ENCODE measurements around the gene TTC3. TPM values are rescaled to one million over a fixed set of nuclear protein-coding genes. Genes with fewer than 3 reads are reported as not detected.

TTC3 gene
- total RNA-seq, 1 experiment from 2014 or later, result 77.6 TPM

- H2AFZ ChIP-seq, result no peak overlapping the region
- no peak for TF ChIP-seq EZH2 (IDR thresholded peaks at IDR 0.05; ENCODE audit: low read depth)
- no peak for TF ChIP-seq CTCF (conservative IDR thresholded peaks at IDR 0.05)
- ChIA-PET POLR2A (ENCODE audit: unreplicated experiment) (no interaction called here), CTCF (interaction anchor here (0.6 kb wide), 1 partner anchor 311 kb away, joined by 6 read pairs; no protein-coding TSS in a partner anchor)
- H3K4me2 ChIP-seq, result no peak overlapping the region
- no peaks in the 10 kb centered on the region for H3K36me3 ChIP-seq (ENCODE audit: low read depth)
- H3F3A ChIP-seq (ENCODE audit: insufficient read depth, low read depth), result no peaks in the 10 kb centered on the region
- no peaks in the 10 kb centered on the region for H3K9me2 ChIP-seq (ENCODE audit: insufficient read depth)
- no peaks in the 10 kb centered on the region for H4K20me1 ChIP-seq (ENCODE audit: insufficient read depth)
- intact Hi-C loops (cut with micrococcal nuclease; ENCODE audit: unreplicated experiment), result no loop called here
- no TSS peak for BruUV-seq (replicated peaks)
- H3K4me3 ChIP-seq, result no peak overlapping the region
- no peaks in the 10 kb centered on the region for H3K27me3 ChIP-seq (ENCODE audit: insufficient read depth, low read depth)
- no peaks in the 10 kb centered on the region for H3K9me3 ChIP-seq (ENCODE audit: insufficient read depth, low read depth)
- no peaks in the 10 kb centered on the region for H3K4me1 ChIP-seq (replicated peaks; ENCODE audit: insufficient read depth)
- no peak overlapping the region for H3K27ac ChIP-seq
- DNase-seq, result no peak
- H3K79me2 ChIP-seq (ENCODE audit: low read depth), result no peaks in the 10 kb centered on the region
Observed at GRCh38 chr21:37168666-37169065, 95.6 kb downstream of the TTC3 start.

- no peaks in the 10 kb centered on the region; the same call in 1 of the 2 replicates for H3K36me3 ChIP-seq (ENCODE audit: low read depth)
- ChIA-PET POLR2A (ENCODE audit: unreplicated experiment) (no interaction called here), CTCF (no interaction called here)
- H4K20me1 ChIP-seq (ENCODE audit: insufficient read depth), result no peaks in the 10 kb centered on the region
- no peaks in the 10 kb centered on the region for H3K9me3 ChIP-seq (ENCODE audit: insufficient read depth, low read depth)
- no TSS peak for BruUV-seq (replicated peaks)
- intact Hi-C loops (cut with micrococcal nuclease; ENCODE audit: unreplicated experiment), result no loop called here
- DNase-seq, result no peak
- H3K27me3 ChIP-seq (ENCODE audit: insufficient read depth, low read depth), result no peaks in the 10 kb centered on the region
- no peak for TF ChIP-seq CTCF (conservative IDR thresholded peaks at IDR 0.05)
- TF ChIP-seq EZH2 (IDR thresholded peaks at IDR 0.05; ENCODE audit: low read depth), result no peak
- H2AFZ ChIP-seq, result no peak overlapping the region
- H3F3A ChIP-seq (ENCODE audit: insufficient read depth, low read depth), result no peaks in the 10 kb centered on the region
- no peaks in the 10 kb centered on the region for H3K9me2 ChIP-seq (ENCODE audit: insufficient read depth)
- H3K4me3 ChIP-seq, result no peak overlapping the region
- H3K4me2 ChIP-seq, result no peak overlapping the region
- peaks cover 6% of the 10 kb centered on the region for H3K4me1 ChIP-seq (replicated peaks; ENCODE audit: insufficient read depth)
- H3K79me2 ChIP-seq (ENCODE audit: low read depth), result no peaks in the 10 kb centered on the region
- H3K27ac ChIP-seq, result no peak overlapping the region
Observed at GRCh38 chr21:37172646-37173045, 99.6 kb downstream of the TTC3 start.

- Histone ChIP-seq H3K9me3 (ENCODE audit: insufficient read depth, low read depth) (no peaks in the 10 kb centered on the region), H2AFZ (no peak overlapping the region), H3K27me3 (ENCODE audit: insufficient read depth, low read depth) (no peaks in the 10 kb centered on the region), H3K79me2 (ENCODE audit: low read depth) (no peaks in the 10 kb centered on the region), H3F3A (ENCODE audit: insufficient read depth, low read depth) (no peaks in the 10 kb centered on the region), H3K27ac (no peak overlapping the region), H4K20me1 (ENCODE audit: insufficient read depth) (no peaks in the 10 kb centered on the region), H3K36me3 (ENCODE audit: low read depth) (peaks cover 8% of the 10 kb centered on the region), H3K4me1 (replicated peaks; ENCODE audit: insufficient read depth) (peaks cover 6% of the 10 kb centered on the region), H3K4me2 (no peak overlapping the region), H3K4me3 (no peak overlapping the region), H3K9me2 (ENCODE audit: insufficient read depth) (no peaks in the 10 kb centered on the region)
- ChIA-PET POLR2A (ENCODE audit: unreplicated experiment) (no interaction called here), CTCF (no interaction called here)
- no peak for TF ChIP-seq CTCF (conservative IDR thresholded peaks at IDR 0.05)
- no peak for TF ChIP-seq EZH2 (IDR thresholded peaks at IDR 0.05; ENCODE audit: low read depth)
- BruUV-seq (replicated peaks), result no TSS peak
- intact Hi-C loops (cut with micrococcal nuclease; ENCODE audit: unreplicated experiment), result no loop called here
- DNase-seq, result peak; percentile 59 to 72
Observed at GRCh38 chr21:37176716-37177115, 103.7 kb downstream of the TTC3 start.

Measured in PC-9 (cell line).